HG03066 (cell line): ENCODE results near the gene DLK1.

Source experiments
- ATAC-seq: cut with Tn5 transposase; IDR thresholded peaks from one replicate; pipeline ENCODE4 v1.9.1; 2021; ENCODE audit warnings: low read depth; ENCODE audit not compliant: unreplicated experiment

Gene DLK1

GRCh38 chr14:100711493-100711892 lies 15.2 kb upstream of the DLK1 start:
- no peak for ATAC-seq

- no peak for ATAC-seq
Observed at GRCh38 chr14:100712490-100712889, 14.2 kb upstream of the DLK1 start.

GRCh38 chr14:100713705-100714104 lies 13.0 kb upstream of the DLK1 start:
- no peak for ATAC-seq

- no peak for ATAC-seq
Observed at GRCh38 chr14:100714258-100714892, 12.3 kb upstream of the DLK1 start.

- ATAC-seq, result no peak
Observed at GRCh38 chr14:100715332-100715731, 11.4 kb upstream of the DLK1 start.

- no peak for ATAC-seq
Observed at GRCh38 chr14:100715803-100716202, 10.9 kb upstream of the DLK1 start.

- ATAC-seq, result no peak
Observed at GRCh38 chr14:100717386-100717785, 9.3 kb upstream of the DLK1 start.

GRCh38 chr14:100719976-100720520 lies 6.6 kb upstream of the DLK1 start:
- ATAC-seq, result no peak

GRCh38 chr14:100721568-100721967 lies 5.1 kb upstream of the DLK1 start:
- no peak for ATAC-seq

- ATAC-seq, result no peak
Observed at GRCh38 chr14:100722367-100722766, 4.3 kb upstream of the DLK1 start.

GRCh38 chr14:100723135-100723829 lies 3.4 kb upstream of the DLK1 start:
- ATAC-seq, result no peak

- no peak for ATAC-seq
Observed at GRCh38 chr14:100723830-100724437, 2.8 kb upstream of the DLK1 start.

- ATAC-seq, result no peak
Observed at GRCh38 chr14:100724536-100724935, 2.2 kb upstream of the DLK1 start.

GRCh38 chr14:100725587-100726387 lies 905 bp upstream of the DLK1 start:
- ATAC-seq, result no peak

- no peak for ATAC-seq
Observed at GRCh38 chr14:100727086-100727872, 587 bp downstream of the DLK1 start.

GRCh38 chr14:100727873-100728240 lies 1.2 kb downstream of the DLK1 start:
- no peak for ATAC-seq

GRCh38 chr14:100728962-100729361 lies 2.3 kb downstream of the DLK1 start:
- no peak for ATAC-seq

GRCh38 chr14:100729982-100730381 lies 3.3 kb downstream of the DLK1 start:
- ATAC-seq, result no peak

- no peak for ATAC-seq
Observed at GRCh38 chr14:100730581-100730980, 3.9 kb downstream of the DLK1 start.

GRCh38 chr14:100731011-100731670 lies 4.4 kb downstream of the DLK1 start:
- ATAC-seq, result no peak
